GM18520 (cell line): Measurements from ENCODE around the gene KRT71.
"Not testable (repeated sequence)": the region's sequence is repeated elsewhere in the genome, so short reads cannot be mapped to it uniquely, and the experiment has no call there.

Experiments used
- ATAC-seq: cut with Tn5 transposase; IDR thresholded peaks from one replicate; pipeline ENCODE4 v1.9.1; 2021; ENCODE audit not compliant: unreplicated experiment

KRT71 gene

DNA sequence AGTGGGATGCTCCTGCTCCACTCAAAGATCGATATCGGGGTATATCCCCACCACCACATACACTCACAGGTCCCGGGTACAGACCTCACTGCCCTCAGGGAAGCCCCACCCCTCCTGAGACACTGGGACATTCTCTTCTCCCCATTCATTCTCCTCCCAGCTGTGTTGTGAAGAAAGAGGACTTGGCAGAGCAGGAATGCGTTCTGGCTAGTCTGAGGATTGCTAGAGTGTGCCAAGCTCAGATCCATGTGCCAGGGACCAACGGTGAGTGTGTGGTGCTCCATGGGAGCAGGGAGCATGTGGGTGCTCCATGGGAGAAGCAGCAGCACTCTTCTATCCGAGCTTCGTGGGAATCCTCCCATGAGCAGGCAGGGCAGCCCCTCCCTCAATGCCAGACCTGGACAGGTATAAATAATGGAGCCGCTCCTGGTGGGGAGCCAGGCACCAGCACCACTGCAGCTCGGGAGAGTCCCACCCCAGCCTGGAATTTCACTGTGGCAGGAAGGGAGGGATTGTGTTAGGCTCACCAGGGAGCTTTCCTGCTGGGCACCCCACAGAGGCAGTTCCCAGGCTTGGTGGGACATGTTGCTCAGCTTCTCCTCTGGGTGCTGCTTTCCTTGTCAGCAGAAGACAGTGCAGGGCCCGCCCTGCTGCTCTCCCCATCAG, 30.5 kb downstream of the KRT71 start:
- ATAC-seq = no peak

DNA sequence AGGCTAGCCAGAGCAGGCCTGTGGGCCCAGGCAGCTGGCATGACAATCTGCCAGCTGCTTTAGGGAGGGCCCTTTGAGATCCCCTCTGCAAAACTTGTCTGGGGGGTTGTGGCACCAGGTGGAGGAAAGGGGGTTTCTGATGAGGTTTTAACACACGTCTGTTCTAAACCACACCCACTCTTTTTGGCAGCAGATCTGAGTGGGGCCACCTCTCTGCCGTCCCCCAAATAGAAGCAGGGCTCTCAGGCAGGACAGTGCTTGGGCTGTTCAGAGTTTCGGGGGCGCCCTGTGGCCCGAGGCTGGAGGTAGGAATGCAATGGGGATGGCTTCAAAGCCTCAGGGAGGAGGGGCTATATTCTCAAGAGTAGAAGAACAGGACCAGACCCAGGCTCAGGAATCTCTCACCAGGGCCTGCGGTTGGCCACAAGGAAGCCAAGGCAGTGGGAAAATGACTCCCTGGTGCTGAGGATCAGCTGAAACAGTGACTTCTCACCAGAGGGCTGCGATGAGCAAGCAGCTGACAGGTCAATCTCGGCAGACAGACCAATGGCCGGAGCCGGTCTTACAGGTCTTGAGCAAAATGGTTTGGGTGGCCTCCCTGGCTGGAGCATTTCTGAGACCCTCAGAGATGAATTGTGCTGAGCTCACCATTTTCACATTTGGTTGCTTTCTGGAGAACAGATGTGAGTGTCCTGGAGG, 31.2 kb downstream of the KRT71 start:
- no peak for ATAC-seq

DNA sequence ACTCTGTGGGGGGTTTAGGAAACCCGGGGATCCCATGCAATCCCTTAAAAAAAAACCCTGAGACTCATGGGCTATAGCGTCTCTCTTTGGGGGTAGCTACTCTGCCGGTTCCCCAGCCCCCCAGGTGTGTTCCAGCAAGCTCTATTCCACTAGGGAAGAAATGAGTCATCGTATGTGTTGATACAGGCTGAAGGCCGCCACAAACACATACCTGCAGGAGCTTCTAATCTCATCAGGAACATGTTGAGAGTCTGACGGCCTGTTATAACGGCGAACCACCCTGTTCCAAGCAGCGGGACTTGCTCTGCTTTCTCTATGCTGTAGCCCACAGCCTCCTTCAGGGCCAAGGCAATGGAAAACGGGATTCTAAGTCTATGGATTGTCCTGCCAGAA, 31.8 kb downstream of the KRT71 start:
- ATAC-seq = no peak

DNA sequence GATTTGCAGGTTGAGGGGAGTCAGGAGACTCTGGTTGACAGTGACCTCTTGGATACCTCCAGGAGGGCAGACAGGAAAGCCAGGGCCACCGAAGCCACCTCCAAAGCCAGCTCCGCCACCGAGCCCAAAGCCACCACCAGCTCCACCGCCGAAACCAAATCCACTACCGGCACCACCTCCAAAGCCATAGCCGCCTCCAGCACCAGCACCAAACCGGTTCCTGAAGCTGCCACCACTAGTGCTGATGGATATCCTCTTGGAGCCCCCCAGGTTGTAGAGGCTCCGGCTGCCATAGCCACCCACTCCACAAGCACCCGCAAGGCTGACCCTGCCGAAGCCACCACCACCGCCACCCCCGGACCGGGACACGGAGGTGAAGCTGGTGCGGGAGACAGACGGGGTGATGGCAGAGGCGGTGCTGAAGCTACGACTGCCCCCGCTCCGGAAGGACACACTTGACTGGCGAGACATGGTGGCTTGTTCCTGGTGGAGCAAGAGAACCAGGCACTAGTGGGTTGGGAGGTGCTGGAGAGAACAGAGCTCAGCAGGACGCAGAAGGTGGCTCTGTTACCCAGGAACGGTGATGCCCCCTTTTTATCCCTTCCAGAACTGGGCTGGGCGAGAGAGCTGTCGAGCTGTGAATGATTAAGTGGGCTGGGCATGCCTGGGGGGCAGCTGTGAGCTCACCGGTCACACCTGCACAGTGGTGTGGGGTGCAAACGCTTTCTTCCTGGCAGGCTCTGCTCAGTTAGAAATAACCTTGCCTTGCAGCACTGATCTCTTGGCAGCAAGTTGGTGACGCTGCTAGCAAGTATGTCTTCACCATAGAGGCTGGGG, 32.9 kb downstream of the KRT71 start, which contains the start of gene KRT5:
TSS of gene KRT5 (minus strand) at position 569 of the 837 bp plus-strand sequence. CDS start at position 471, 98 bp downstream.
- no peak for ATAC-seq

DNA sequence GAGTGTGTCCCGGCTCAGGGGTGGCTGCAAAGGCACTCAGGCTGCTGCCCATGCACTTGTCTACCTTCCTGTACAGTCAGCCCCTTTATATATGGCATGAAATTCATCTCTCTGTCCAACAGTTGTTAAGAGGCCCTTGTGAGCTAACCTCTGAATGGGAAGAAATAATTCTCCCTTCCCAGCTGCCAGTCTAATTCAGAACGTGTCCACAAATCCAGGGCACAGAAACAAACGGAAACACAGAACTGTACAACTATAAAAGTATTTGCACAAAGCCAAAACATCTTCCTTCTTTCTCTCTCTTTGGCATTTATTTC, 33.6 kb downstream of the KRT71 start:
- ATAC-seq = no peak

DNA sequence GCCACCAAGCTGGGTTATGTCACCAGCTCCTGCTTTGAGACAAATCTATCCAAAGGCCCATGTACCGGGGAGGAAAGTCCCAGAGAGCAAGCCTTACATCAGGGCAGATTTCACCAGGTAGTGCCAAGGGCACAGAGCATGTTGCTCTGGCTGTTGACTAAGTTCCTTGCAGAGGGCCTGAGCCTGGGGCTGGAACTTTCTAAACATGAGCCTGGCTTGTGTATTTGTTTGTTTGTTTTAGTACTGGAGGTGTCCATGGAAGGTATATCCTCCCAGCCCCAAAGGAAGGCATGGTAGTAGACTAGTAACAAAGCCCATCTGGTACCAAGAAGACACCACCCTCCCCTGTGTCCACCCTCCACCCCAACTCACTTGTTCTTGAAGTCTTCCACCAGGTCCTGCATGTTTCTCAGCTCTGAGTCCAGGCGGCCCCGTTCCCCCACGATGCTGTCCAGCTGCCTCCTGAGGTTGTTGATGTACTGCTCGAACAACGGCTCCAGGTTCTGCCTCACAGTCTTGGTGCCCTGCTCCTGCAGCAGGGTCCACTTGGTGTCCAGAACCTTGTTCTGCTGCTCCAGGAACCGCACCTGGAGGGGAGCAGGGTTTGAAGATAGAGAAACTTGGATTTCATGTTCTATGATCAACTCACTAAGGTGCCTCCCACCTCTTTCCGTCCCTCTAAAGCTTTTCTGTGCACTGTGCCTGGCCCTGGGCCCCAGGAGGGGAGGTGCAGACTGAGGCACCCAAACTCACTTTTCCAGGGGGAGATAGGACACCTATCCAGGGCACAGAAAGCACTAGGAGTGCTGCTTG, 34.2 kb downstream of the KRT71 start:
- no peak for ATAC-seq

DNA sequence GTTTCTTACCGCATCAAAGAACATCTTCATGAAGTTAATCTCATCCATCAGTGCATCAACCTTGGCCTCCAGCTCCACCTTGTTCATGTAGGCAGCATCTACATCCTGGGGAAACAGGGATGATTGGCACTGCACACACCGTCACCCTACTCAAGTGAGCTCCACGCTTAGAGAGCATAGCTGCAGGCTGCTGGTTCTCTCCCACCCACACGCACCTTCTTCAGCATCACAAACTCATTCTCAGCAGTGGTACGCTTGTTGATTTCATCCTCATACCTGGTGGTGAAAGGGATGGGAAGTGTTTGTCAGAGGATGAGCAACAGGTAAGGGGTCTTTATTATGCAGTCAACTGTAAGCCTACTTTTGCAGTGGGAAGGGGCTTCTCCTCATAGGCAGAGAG, 35.1 kb downstream of the KRT71 start:
- no peak for ATAC-seq

DNA sequence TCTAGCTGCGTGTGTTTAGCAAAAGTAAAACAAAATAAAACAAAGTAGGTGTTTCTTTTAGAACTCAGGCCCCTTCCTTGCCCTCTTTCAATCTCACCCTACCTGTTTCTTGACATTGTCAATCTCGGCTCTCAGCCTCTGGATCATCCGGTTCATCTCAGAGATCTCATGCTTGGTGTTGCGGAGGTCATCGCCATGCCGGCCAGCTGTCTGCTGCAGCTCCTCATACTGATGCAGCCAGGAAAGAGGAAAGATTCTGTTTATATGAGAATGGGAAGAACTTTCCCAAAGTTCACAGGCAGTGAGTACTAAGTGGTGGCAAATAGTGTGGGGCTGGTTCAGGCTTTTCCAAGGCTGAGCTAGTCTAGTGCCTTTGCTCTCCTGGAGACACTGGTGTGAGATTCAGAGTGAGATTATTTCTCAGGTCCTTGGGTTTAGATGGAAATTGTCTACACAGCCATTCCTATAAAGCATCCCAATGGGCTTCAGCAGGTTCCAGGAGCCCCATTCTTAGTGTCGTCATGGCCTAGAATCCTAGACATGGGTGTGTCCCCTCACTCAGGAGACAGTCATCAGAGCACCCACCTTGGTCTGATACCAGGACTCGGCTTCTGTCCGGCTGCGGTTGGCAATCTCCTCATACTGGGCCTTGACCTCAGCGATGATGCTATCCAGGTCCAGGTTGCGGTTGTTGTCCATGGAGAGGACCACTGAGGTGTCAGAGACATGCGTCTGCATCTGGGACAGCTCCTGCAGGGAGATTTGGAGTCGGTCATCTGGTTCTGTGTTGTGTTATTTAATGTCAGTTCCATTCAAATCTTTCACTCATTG, 35.7 kb downstream of the KRT71 start:
- no peak for ATAC-seq

DNA sequence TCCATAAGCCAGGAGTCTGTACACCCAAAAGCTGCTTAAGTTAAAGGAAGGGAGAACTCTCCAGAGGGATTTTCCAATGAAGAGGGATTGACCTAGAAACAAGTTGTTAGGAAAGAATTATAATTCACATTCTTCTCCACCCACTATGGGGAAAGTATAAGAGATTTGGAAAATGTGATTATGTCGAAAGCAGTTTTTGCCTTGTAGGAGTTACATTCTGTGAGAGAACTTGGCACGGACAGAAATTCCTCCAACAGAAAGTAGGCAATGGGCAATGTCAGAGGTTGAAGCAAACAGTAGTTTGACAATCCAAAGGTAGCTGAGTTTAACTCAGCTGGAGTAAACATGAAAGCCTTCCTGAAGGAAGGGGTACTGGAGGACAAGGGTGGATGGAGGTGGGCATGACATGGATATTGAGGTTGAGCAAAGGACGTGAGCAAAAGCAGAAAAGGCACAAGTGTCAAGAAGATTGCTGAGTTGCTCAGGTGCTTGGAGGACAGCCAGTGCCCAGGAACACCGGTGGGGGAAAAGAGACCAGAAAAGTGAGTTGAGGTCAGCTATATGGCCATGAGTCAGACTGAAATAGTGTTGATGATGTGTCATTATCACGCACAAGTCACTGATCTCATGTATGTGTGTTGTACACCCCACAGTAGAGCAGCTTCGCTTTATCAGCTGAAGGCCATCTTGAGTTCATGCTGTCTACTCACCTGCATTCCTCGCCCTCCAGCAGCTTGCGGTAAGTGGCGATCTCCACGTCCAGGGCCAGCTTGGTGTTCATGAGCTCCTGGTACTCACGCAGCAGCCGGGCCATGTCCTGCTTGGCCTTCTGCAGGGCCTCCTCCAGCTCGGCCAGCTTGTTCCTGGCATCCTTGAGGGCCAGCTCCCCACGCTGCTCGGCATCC, 36.8 kb downstream of the KRT71 start:
- no peak for ATAC-seq

DNA sequence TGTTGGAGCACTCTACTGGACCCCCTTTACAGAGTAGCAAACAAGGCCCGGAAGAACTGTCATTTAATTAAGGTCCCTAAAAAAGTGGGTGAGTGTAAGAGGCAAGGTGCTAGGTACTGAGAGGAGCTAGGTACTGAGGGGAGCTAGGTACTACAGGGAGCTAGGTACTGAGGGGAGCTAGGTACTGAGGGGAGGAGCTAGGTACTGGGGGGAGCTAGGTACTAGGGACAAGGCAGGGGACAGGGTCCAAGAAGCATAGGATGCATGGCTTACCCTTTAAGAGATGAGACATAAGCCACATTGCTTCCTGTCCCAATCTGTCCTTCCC, 37.7 kb downstream of the KRT71 start:
- ATAC-seq = no peak

DNA sequence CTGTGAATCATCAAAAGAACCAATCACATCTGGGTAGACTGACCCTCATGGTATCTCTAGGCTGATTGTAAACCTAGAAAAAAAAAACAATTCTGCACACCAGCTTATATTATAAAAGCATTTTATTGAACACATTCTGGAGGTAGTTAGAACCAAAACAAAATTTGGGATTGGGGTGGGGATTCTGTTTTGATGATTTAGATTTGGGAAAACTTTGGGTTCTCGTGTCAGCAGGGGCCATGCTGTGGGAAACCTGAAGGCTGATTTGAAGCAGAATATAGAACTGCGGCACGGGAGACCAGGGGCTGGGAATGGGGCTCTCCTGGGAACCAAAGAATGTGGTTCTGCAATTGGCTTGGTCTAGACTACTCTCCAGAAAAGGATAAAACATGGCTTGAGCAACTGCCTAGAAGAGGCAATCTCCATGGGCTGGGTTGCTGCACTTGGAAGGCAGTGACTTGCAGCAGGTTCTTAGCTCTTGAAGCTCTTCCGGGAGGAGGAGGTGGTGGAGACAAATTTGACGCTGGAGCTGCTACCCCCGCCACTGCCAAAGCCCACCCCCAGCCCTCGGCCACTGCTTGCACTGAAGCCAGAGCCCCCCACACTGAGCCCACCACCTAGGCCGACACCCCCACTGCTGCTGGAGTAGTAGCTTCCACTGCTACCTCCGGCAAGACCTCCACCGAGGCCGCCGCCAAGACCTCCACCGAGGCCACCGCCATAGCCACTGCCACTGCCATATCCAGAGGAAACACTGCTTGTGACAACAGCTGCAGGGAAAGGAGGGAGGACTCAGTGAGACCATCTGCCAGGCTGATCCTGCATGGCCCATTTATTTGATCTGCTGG, 38.2 kb downstream of the KRT71 start:
- no peak for ATAC-seq

DNA sequence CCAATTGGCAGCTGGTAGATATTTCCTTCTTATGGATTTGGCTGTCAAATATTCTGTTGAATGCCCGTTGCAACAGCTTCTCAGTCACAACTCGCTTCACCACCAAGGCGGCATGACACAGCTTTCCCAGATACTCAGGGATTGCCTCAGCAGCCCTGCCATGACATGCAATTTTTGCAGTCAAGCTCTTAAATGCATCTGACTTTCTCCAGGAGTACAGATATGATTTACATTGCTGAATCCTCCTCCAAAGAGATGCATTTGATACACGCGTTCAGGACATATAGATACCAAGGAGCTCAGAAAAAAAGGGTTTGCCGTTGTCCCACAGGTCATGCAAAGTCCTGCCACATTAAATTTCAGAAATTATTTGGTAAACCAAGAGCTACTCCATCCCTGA, 39.2 kb downstream of the KRT71 start:
- ATAC-seq = no peak

DNA sequence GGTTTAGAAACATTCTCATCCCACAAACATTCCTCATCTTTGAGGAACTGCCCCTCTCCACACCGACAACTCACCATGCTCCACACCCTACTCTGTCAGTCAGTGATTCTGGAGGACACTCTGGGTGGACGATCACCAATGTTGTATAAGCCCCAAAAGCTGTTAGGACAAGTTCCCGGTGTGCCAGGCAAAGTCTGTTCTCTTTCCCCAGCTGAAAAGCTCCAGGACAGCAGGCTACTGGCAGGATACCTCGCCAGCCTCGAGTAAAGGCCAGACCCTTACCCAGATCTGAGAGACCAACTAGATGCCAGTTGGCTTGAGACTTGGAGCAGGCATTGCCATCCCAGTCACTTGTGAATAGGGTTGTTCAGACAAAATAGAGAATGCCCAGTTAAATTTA, 44.7 kb downstream of the KRT71 start:
- no peak for ATAC-seq

DNA sequence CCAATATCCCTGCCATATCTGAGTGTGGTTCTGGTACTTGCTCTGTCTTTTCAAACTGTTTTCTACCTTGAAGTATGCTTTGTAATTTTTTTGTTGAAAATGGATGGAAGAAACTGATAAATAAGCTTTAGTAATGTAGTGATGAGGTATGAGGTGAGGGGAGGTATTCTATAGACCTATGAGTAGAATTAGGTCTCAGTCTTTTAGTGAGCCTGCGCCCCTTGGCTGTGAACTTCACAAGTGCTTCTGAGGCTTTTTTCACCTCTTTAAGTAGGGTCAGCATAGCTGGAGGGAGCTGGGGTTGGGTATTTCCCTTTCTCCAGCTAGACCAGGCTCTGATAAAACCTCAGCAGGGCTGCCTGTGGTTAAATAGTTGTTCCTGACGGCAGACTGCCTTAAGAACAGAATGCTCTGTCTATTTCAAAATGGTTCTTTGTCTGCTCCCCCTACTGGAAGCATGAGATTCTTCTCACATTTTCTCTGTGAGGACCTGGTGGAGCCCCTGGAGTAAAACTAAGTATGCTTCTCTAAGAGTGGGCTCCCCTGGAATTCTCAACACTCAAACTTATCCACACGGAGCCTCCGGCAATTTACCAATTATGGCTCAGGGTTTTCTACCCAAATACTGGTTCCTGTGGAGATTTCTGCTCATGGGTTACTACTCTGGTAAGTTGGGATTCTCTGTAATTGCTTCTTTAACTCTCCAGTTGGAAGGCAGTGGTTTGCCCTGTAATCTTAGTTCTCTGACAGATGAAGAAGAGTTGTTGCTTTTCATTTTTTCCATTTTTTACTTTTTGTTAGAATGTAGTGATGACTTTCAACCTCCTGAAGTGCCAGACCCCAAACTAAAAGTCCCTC, 45.9 kb downstream of the KRT71 start:
- no peak for ATAC-seq

DNA sequence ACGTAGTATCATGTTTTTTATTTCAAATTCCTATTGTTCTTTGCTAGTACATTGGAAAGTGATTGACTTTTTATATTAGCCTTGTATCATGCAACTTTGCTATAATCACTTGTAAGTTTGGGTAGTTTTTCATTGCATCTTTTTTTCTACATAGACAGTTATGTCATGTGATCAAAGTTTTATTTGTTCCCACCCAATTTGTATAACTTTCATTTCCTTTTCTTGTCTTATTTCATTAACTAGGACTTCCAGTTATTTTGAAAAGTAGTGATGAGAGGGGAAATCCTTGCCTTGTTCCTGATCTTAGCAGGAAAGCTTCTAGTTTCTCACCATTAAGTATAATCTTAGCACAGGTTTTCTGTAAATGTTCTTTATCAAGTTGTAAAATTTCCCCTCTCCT, 50.1 kb downstream of the KRT71 start:
- ATAC-seq = no peak

DNA sequence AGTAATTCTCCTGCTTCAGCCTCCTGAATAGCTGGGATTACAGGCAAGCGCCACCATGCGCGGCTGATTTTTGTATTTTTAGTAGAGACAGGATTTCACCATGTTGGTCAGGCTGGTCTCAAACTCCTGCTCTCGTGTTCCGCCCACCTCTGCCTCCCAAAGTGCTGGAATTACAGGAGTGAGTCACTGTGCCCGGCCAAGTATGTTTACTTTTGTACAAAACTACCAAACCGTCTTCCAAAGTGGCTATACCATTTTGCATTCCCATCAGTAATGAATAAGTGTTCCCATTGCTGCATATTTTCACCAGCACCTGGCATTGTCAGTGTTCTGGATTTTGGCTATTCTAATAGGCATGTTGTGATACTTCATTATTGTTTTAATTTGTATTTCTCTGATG, 51.5 kb downstream of the KRT71 start:
- ATAC-seq = no peak

DNA sequence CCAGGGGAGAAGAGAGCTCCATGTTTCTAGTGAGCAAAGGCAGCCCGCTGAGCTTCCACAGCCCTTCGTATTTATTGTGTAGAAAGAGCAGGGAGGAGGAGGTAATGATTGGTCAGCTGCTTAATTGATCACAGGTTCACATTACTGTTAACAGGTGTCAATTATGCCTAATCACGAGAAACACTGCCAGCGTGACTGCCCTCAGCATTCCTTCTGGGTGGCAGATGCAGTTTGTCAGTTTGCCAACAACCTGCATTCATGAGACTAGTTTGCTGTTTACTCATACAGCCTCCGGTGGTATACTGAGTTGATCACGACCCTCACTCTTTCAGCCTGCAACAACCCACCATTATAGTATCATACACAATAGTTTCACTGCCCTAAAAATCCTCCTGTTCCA, 52.4 kb downstream of the KRT71 start:
- ATAC-seq = not testable (repeated sequence)
